ENCODE measurements around the gene OR2V2.
"Not testable (repeated sequence)": the region's sequence is repeated elsewhere in the genome, so short reads cannot be mapped to it uniquely, and the experiment has no call there.

Gene OR2V2

GRCh38 chr5:181114844-181115778 is 32.3 kb upstream of the OR2V2 start:
- DNase-seq (ENCODE audit: low read depth) = peak; percentile 72

DNA sequence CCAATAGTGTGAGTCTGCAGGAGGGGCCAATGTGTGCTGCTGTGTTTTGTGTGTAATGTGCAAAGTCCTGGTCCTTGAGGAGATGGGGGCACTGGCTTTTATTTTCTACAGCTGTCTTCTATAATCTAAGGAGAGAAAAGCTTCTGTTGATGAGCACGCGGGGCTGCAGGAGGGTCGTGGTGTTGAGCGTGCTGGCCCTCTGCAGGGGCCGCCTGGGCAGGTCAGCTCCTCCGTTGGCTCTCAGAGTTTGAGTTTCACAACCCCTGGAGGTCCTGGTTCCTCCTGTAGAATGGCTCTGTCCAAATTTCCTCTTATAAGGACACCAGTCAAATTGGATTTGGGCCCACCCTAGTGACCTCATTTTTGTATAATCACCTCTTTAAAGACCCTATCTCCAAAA is 29.0 kb upstream of the OR2V2 start:
- DNase-seq (ENCODE audit: low read depth) = no peak

- no peak for DNase-seq (ENCODE audit: low read depth)
Measured at GRCh38 chr5:181119105-181119504, 28.3 kb upstream of the OR2V2 start.

DNA sequence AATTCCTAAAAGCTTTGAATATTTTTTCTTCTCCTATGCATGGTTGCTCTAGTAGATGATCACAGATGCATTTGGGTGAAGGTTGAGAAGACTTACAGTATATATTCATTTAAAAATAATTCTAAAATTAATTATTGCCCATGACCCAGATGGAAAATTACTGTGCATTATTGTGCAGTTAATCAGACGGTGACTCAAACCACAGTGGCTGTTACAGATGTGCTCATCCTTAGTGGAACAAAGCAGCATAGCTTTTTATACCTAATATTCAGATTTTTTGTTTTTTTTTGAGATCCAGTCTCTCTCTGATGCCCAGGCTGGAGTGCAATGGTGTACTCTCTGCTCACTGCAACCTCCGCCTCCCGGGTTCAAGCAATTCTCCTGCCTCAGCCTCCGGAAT is 27.1 kb upstream of the OR2V2 start:
- DNase-seq (ENCODE audit: low read depth) = peak; percentile 48

- no peak for DNase-seq (ENCODE audit: low read depth)
Measured at GRCh38 chr5:181120761-181121160, 26.6 kb upstream of the OR2V2 start.

DNA sequence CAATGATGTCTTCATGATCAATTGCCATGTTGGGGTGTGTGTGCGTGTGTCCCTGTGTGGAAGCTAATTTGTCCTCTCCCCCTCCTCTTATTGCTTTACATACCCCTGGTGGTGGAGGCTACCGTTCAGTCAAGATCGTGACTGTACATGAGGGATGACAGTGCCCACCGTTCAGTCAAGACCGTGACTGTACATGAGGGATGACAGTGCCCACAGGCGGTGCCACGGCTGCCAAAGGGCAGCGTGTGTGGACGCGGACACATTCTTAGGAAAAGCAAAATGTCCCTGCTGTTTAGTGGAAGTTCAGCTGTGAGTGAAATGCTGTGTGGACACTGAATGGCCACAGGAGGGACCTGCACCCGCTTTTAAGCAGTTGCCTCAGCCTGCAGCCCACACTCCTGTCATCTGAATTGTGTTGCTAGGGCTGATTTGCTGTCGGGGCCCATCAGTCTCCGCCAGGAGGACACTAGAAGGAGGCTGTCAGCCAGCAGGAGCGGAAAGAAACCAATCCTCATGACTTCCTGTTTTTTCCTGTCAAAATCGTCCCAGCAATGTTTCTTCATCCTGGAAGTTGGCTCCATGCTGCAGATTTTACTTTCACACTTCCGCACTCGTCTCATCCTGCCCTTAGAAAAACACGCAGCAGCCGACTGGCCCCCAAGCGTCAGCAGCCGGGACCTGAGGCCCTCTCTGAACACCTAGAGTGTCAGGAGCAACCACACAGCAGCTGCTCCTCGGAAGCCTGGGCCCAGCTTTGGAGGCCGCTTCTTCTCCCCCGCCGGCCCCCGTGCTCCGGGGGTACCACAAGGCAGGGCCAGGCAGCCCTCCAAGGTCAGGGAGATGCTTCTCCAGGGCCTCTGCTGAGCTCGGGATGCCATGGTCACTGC is 25.5 kb upstream of the OR2V2 start:
- no peak for DNase-seq (ENCODE audit: low read depth)

GRCh38 chr5:181124526-181124925 is 22.9 kb upstream of the OR2V2 start:
- no peak for DNase-seq (ENCODE audit: low read depth)

DNA sequence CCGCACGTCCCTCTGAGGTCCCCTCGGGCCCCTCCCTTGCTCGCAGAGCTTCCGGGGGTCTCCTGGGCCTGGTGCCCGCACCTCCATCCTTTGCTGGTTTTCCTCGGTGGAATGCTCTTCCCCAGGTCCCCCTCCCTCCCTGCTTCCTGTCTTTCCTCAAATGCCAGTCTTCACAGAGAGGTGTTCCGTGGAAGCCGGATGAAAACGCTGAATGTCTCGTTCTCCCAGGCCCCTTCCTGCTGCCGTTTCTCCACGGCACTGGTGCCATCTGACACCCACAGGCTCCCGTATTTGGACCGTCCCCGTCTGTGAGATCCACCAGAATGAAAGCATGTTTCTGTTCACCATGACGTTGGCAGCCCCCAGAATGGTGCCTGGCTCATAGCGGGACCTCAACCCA is 20.5 kb upstream of the OR2V2 start:
- no peak for DNase-seq (ENCODE audit: low read depth)

DNA sequence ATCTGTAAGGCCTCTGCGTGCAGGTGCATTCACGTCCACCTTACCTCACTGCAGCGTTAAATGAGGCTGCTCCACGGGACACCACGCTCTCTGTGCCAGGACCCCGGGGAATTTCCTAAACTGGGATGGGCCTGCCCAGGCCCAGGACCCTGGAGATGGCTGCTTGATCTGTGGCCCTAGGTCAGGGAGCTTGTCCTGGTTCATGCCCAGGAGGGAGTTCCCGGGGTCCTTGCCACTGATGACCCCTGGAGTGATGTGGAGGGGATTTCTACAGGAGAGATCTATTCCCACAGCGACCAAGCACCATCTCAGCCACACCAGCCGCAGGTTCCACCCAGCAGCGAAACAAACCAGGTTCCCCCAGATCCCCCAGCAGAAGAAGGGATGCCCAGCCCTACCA is 19.9 kb upstream of the OR2V2 start:
- DNase-seq (ENCODE audit: low read depth) = no peak

- no peak for DNase-seq (ENCODE audit: low read depth)
Measured at GRCh38 chr5:181127907-181128626, 19.3 kb upstream of the OR2V2 start.

DNA sequence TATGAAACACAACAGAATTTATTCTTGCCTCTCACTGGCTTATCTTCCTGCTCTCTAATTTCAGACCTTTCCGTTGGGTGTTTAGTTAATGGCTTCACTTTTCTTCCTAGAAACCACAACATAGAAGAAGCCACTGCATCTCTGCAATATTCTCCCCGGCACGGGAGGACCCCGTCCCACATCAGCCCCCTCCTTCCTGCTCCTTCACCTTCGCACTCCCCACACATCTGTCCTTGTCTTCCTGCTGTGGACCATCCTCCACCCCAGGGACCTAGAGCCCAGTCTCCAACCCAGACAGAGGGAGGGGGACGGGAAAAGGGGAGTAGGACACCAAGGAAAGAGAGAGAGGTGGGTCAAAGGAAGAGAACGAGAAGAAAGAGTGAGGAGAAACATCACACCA is 17.8 kb upstream of the OR2V2 start:
- no peak for DNase-seq (ENCODE audit: low read depth)

DNA sequence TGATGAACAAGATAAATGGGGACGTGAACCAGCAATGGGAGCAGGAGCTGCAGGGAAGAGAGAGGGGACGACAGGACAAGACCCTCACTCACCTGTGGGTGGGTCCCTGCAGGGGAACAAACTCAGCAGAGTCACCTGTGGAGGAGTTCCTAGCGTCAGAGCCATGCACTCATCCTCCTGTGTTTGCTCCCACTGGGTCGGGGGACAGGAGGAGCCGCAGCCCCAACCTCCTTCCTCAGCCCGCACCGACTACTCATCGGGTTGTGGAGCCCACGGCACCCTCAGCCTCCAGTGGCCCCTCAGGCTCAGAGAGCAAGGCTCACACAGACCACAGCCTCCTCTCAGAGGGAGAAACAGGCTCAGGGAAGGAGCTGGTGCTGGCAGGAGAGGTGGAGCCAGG is 17.3 kb upstream of the OR2V2 start:
- not testable (repeated sequence) for DNase-seq (ENCODE audit: low read depth)

- no peak for DNase-seq (ENCODE audit: low read depth)
Measured at GRCh38 chr5:181130832-181131496, 16.4 kb upstream of the OR2V2 start, which contains the start of gene OR2V1. Gene OR2V1, minus strand, starts transcription at chr5:181131169. Its CDS starts 5,865 bp downstream, at chr5:181125304.

DNA sequence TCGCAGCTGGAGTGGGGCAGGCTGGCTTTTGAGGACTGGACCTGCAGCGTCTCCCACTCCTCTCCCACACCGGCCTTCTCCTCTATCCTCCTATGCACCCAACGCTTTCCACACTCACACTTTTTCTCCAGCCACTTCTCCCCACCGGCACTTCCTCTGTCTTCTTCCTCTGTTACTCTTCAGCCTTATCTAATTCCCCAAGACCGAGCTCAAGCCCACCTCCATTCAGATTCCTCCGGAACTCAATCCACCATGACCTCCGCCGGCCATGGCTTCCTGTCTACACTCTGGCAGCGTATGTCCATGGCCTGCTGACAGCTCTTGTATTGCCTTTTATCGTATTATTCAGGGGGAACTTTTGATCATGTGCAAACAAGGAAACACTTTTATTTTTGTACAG is 15.9 kb upstream of the OR2V2 start:
- no peak for DNase-seq (ENCODE audit: low read depth)

- DNase-seq (ENCODE audit: low read depth) = no peak
Measured at GRCh38 chr5:181133083-181133482, 14.3 kb upstream of the OR2V2 start.

DNA sequence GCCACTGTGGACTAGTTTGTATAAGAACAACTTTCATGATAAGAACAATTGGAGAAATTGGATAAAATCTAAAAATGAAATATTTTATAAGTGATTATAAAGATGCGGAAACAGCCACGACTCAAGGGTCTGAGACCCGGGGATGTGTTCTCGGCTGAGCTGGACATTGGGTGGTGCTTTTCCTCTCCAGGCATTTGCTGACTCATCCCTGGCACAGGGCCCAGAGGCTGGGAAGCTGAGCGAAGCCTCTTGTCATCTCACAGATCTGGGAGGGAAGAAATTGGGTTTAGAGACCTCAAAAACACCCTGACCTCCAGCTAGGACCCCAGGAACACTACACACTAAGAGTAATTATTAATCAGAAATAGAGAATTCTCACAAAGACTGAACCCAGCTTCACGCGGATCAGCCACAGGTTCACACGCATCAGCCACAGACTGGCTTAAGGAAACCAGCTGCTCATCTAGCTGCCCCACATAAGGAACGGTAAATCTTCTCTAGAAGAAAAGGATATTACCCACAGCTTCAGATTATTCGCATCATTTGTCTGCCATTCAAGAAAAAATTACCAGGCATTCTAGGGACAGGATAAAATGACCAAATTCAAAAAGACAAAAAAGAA is 13.7 kb upstream of the OR2V2 start:
- DNase-seq (ENCODE audit: low read depth) = peak; percentile 87

DNA sequence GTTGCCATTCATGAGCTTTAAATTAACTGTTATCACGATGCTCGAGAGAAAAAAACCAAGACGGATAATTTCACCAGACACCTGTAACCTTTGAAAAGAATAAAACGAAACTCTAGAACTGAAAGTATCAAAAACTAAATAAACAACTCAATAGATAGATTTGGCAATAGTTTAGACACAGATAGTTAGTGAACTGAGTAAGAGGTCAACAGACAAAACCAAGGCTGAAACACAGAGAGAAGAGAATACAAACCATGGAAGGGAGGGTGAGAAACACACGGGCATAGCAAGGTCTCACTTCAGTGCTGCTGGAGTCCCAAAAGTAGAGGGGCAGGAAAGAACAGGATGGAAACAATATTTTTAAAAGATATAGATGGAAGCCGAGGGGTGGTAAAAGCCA is 13.1 kb upstream of the OR2V2 start:
- DNase-seq (ENCODE audit: low read depth) = peak; percentile 15

DNA sequence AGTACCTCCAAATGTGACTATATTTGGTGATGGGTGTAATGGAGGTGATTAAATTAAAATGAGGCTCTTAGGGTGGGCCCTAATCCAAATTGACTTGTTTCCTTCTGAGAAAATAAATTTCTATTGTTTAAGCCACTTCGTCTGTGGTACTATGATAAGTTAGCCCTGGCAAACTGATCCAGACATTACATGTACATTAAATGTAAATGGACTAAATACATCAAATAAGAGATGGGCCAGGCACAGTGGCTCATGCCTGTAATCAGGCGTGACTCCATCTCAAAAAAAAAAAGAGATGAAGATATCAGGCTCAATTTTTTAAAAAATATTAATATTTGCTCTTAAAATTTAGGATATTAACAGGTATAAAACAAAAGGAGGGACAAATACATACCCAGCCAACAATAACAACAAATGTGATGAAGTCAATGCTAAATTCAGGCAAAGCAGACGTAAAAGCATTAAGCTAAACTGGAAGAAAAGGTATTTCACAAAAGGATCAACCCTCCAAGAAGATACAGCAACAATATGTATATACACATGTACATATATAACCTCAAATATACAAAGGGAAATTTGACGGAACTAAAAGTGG is 10.9 kb upstream of the OR2V2 start:
- no peak for DNase-seq (ENCODE audit: low read depth)

DNA sequence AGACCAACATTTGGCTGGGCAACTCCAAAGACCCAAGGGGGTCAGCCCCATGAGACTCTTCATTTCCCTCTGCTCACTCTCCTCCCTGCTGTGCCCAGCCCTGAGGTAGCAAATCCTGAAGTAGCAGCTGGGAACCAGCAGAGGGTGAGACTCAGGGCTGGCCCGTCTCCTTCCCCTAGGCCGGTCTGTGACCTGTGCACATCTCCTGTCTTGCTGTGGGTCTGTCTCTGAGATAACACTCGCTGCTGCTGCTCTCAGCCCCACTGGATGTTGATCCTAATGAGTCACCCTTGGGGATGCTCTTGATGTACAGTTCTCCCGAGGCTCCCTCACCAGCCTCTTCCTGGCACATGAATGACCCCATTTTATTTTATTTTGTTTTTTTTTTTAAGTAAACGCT is 9.1 kb upstream of the OR2V2 start:
- peak; percentile 48 for DNase-seq (ENCODE audit: low read depth)

GRCh38 chr5:181140766-181141165 is 6.6 kb upstream of the OR2V2 start:
- no peak for DNase-seq (ENCODE audit: low read depth)

DNA sequence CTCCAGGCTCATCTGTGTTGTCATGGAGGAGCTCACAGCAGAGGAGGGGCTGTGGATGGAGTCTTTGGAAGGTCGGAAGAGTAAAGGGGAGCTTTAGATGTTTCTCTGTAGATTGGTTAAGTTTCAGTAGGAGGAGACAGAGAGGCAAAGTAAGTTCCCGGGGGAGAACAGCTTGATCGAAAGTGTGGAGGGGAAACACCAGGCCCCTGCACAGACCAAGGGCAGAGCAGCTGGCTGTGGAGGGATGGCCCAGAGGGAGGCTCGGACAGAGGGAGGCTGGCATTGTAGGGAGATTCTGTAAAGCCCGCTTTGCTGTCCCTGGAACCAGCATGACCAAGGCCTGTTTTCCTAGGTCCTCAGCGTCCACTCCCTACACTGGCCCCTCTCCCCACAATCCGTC is 5.3 kb upstream of the OR2V2 start:
- no peak for DNase-seq (ENCODE audit: low read depth)

All from iris pigment epithelial cell (primary cell).